Amniotic epithelial cell (primary cell): ENCODE data around the gene CSPG4.
A peak's percentile ranks its signal among the peaks of the same experiment; 100 is the strongest.
"Not testable (repeated sequence)": the region's sequence is repeated elsewhere in the genome, so short reads cannot be mapped to it uniquely, and the experiment has no call there.

ENCODE experiments used
- DNase-seq: peaks from one replicate; pipeline ENCODE4 v3.0.0-alpha.2; 2010; ENCODE audit warnings: low read depth

CSPG4 gene

DNA sequence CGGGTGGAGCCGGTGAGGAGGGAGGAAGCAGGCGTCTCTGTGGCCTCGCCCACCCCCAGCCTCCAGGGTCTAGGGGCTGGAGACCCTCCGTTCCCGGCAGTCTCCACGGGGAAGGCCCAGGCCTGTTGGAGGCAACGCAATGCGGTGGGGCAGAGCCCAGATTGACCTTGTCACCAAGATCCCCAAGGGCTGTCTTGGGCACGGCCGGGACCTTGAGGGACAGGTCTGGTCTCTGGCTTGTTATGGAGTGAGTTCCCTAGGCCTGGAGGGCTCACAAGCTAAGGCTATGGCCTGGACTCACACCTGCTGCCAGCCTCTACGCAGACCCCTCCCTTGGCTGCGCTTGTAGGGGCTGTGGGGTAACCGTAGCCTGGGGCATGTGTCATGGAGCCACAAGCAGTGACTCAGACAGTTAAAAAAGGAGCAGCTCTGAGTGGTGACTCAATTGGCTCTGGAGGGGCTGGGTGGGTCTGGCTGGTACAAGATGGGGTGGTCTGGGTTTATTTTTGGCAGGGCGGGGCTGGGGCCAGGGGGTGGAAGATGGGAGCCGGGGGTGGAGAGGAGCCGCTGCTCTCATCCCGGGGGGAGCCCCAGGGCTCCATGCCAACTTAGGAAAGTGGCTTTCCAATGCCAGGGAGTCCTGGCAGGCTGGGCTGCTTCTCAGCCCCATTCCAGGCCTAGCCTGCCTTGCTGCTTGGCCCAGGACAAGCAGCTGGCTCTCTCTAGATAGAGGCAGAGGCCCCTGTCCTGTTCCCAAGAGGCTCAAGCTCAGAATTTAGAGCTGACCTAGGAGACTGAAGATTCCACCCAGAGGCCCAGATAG, 9.0 kb downstream of the CSPG4 start:
- DNase-seq: not testable (repeated sequence)

DNA sequence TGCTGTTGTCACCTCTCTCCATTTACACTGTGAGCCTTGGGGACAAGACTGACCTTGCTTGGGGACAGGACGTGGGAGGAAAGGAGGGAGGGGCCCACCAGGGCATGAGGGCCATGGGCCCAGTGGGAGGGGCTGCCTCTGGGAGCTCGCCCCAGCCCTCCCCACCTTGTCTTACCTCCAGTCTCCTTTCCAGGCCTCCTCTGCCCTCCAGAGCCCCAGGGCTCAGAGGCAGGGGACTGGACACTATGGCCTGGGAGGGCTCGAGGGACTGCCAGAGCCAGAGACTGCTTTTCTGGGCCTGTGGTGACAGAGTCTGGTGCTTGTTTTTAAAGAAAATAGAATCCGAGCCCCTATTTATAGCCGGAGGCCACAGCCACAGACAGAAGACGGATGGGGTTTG, 10.2 kb downstream of the CSPG4 start:
- no peak for DNase-seq

- not testable (repeated sequence) for DNase-seq
Measured at GRCh38 chr15:75701071-75702003, 11.3 kb downstream of the CSPG4 start.

DNA sequence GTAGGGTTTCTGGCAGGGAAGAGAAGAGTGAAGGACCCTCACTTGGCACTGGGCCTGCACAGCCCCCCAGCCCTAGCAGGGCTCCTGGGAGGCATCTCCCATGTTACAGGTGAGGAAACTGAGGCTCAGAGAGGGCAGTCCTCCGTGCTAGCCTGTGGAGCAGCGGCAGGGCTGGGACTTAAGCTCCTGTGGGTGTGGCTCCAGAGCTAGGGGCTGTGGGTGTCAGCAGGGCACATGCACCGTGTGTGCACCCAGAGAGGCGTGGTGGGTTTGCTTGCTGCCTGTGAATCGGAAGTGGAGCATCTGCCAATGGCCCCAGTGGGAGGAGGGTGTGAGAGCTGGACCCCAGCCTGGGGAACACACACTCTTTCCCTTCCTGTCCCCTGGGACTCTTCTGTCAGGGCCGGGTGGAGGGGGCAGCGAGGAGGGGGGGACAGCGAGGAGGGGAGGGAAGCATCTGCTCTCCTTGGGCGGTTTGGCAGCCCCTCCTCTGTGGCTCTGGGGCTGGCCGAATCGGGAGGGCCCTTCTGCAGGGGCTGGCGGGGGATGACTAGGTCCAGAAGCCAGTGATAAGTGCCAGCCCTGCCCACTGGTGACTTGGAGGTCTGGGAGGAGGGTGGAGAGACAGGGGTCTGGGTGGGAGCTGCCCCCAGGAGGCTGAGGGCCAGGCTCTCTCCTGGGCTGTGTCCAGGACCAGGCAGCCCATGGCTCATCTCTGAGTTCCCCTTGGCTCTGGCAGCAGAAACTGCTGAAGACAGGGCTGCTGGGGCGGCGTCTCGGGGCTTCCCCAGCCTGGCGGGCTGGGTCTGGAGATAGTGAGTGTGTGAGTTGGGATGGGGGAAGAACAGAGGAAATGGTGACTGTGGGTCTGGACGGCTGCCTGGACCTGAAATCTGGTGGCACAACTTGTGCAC, 12.4 kb downstream of the CSPG4 start:
- DNase-seq: peak; percentile 37

DNA sequence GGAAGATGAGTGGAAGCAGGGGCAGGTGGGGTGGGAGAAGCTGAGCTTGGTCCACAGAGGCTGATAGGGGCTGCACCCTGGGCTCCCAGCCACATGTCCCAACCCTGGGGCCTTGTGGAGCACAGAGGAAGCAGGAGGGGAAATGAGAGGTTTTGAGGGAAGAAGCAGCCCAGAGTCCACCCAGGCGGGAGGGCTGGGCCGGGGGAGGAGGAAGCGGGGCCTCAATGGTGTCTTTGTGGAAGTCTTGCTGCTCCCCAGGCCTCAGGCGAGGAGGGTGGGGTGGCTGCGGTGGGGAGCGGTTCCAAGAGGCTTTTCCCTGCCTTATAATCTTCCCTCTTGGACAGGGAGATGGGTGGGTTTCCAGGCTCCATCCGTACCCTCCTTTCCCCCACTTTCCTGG, 13.1 kb downstream of the CSPG4 start:
- not testable (repeated sequence) for DNase-seq

- DNase-seq: not testable (repeated sequence)
Measured at GRCh38 chr15:75697974-75698747, 14.5 kb downstream of the CSPG4 start.

DNA sequence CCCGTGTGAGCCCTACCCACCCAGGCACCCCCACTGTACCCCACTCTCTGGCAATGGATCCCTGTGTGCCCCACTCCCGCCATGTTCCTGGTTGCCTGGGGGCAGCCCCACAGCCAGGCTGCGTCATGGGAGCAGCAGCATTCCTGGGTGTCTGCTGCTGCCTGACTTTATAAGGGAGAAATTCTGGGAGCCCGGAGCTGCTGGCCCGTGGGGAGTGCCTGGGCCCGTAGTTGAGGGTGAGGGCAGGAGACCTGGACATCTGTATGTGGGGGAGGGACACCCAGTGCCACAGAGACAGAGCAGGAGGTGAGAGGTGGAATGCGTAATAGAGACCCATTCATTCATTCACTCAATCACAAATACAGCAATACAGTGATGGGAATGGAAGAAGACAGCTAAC, 15.1 kb downstream of the CSPG4 start:
- no peak for DNase-seq

DNA sequence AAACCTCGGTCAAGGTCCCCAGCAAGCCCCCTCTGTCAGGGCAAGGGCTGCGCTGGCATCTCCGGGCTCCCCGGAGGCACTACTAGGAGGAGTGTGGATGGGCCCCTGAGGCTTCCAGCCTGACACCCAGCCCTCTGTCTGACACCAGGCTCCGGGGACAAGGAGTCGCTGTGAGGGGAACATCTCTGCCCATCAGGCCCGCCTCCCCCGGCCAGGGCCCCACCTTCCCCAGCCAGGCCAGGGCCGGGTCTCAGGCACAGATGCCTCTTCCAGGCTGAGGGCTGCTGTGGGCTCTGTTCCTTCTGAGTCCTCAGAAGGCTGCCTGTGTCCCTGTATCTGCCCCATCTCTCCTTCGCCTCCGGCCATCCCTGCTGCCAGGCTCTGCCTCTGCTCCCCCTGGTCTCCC, 15.8 kb downstream of the CSPG4 start:
- no peak for DNase-seq

- no peak for DNase-seq
Measured at GRCh38 chr15:75696311-75696720, 16.3 kb downstream of the CSPG4 start.

GRCh38 chr15:75695634-75696310, 16.9 kb downstream of the CSPG4 start:
- DNase-seq: no peak

- DNase-seq: no peak
Measured at GRCh38 chr15:75695220-75695619, 17.4 kb downstream of the CSPG4 start.

DNA sequence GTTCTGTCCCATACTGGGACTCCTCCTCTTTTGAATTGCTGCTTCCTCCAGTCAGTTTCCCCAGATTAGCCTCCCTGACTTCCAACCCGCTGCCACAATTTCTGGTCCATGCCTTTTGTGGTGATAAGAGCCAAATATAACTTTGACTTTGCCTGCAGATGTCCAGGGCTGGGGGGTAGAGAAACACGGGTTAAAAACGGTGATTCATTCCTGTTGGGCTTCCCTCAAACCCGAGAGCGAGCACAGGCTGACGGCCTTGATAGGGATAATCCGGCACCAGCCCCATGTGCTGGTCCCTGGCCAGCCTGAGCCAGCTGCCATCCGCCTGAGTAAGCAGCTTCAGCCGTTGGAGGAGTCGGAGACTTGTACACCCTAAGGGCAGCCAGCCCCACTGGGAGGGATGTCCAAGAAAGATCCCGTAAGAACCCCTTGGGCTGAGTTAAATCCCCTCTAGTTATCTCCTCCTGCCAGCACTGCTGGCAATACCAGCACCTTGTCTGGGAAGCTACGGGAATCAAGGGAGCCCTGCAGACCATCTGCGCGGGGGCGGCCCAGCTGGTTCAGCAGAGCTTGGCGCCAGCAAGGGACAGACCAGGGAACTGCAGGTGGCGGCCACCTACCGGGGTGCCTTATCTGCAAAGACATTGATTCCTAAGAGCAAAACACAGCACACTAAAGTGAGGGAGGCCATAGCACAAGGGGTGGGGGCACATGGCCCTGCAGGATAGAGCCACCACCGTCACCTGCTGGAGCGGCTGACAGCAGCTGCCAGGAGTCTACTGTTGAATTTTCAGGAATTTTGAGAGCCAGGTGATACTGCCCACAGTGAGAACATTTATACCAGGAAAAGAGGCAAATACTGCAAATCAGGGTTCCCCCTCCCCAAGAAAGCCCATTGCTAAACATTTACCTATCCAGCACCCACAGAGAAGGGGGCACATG, 18.1 kb downstream of the CSPG4 start:
- DNase-seq: peak; percentile 98

DNA sequence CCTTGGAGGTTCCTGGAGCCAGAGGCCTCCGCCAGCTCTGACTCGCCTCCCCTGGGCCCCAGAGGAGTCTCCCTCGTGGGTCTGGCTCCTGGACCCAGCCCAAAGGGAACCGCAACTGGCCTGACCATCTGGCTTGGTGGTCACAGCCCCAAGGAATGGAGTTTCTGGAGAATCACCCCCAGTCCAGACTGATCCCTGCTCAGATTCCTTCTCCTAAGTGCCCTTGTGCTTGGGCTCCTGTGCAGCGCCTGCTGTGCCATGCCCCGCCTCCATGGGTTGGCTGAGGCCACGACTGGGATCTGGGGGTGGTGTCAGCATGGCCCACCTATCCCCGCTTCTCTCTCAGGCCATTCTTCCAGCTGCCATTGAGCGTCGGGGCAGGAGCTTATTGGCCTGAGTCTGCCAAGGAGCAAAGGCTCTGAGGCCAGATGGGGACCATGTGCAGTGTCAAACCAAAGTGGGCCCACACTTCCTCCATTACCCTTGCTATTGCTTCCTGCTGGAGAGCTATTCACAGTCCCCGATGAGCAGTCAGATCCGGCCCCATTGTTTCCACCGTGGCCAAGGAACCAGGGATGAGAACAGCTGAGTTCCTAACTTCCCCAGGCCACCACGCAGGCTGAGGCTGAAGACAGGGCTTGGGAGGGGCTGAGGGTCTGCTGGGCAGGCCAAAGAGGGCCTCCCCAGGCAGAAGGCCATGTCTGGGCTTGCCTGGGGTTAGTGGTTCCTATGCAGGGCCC, 19.0 kb downstream of the CSPG4 start:
- DNase-seq: peak; percentile 64

DNA sequence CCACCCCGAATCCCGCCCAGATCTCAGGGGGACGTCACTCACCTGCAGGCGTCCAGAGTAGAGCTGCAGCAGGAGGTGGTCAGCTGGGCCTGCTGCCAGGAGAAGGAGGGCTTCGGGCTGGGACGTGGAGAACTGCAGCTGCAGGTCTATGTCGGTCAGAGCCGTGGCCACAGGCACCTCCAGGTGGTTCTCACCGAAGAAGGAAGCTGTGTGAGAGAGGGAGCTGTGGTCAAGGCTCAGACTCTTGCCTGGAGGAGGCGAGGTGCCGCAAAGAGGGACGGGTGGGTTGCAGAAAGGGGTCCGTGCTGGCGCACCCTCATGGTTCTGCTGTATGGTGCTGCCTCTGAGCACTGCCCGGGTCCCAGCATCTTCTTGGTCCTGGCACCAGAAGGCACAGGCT, 19.6 kb downstream of the CSPG4 start:
- DNase-seq: not testable (repeated sequence)

DNA sequence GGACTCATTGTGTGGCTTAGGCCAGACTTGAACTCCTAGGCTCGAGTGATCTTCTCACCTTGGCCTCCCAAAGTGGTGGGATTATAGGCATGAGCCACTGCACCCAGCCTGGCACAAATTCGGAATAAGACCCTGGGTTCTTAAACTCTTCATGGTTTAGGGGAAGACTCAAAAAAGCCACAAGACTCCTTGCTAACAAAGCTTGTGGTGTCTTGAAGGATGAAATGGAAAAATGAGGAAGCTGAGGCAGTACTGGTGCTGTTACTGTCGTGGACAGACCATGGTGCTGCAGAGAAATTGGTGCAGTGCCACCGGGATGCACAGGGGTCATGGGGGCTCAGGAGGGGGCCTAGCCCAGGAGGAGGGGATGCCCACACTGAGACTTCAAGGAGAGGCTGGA, 20.3 kb downstream of the CSPG4 start:
- DNase-seq: not testable (repeated sequence)

DNA sequence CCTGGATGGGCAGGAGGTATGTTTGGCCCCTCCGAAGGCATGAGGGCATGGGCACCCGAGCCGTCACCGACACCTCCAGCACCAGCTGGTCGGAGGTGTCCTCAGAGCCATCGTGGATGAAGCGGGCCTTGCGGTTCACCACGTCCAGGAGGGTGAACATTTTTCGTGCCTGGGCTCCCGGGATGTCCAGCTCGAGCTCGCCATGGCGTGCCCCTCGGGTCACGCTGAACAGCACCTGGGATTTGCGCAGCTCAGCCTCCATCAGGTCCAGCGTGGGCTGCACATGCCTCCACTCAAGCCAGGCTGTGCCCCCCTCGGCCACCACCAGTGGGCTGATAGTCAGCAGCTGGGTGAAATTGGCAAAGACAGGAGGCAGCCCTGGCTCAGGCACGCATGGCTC, 23.2 kb downstream of the CSPG4 start:
- DNase-seq: not testable (repeated sequence)

GRCh38 chr15:75688831-75689230, 23.8 kb downstream of the CSPG4 start:
- DNase-seq: no peak

GRCh38 chr15:75688278-75688557, 24.4 kb downstream of the CSPG4 start:
- no peak for DNase-seq
